Stimulated activated CD4-positive, alpha-beta T cell treated with anti-CD3 and anti-CD28 coated beads, Interleukin-4, amount 100 ng/mL, for 24 hours (primary cell): ENCODE measurements around the gene CCDC146.
A peak's percentile ranks its signal among the peaks of the same experiment; 100 is the strongest.

ENCODE experiments used
- DNase-seq: peaks from one replicate; pipeline ENCODE4 v3.0.0-alpha.2; 2020

CCDC146 gene

DNA sequence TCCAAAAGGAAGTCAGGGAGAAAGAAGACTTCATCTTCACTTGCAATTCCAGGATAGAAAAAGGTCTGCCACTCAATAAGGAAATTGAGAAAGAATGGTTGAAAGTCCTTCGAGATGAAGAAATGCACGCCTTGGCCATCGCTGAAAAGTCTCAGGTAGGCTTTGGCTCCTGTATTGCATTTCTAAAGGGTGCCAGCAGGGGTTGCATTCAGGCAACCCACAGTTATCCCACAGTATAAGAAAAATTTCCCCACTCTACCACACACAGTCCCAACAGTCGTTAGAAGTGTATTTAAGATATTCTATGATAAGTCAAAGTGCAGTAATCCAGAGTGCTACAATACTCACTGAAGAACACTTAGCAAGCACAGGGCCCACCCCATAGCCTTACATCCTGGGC, 170.6 kb downstream of the CCDC146 start:
- no peak for DNase-seq

DNA sequence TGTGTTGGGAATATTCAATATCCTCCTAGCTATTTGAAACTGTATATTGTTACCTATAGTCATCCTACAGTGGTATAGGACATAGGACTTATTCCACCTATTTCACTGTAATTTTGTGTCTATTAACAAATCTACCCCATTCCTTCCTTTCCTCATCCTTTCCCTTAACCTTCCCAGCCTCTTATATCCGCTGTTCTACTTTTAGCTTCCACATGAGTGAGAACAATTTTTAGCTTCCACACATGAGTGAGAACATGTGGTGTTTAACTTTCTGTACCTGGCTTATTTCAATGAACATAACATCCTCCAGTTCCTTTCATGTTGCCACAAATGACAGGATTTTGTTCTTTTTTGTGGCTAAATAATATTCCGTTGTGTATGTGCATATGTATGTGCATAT, 173.1 kb downstream of the CCDC146 start:
- no peak for DNase-seq

GRCh38 chr7:77306231-77307067, 184.0 kb downstream of the CCDC146 start:
- DNase-seq: no peak

GRCh38 chr7:77308792-77309191, 186.4 kb downstream of the CCDC146 start:
- DNase-seq: no peak

DNA sequence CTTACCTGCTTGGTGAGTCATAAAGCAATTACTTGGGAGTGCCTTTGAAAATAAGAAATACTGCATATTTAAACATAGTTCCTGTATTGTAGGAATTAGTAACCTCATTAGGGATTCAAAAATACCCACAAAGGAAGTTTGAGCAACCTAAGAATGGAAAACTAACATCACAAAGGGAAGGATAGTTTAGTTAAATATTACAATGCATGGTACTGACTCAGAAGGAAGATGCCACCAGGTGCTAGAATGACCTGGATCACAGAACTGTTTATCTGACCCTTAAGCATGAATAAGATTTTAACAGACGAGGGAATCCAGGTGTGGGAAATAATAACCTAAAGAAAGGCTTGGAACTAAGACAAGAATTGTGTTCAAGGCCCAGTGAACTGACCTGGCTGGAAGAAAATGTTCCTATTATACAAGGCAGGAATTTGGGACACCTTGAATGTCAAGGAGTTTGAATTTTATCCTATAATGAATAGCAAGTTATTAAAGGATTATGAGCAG, 187.4 kb downstream of the CCDC146 start:
- no peak for DNase-seq

GRCh38 chr7:77310982-77311381, 188.6 kb downstream of the CCDC146 start:
- no peak for DNase-seq

DNA sequence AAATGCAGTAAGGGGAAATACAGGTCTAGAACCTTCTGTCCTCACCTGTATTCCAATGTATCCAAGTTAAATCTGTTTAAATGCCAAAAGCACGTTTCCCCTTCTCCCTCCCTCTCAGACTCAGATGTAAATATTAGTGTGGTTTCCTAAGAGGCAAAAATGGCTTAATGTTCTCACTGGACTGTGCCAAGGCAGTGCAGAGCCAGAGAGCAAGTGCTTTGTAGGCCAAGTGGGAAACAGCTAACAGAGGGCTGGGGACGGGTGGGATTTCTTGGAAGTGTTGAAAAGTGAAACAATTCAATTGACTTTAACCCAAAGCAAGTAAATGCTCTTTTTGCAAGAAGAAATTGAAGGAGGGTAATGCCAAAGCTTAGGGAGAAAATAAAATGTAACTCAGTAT, 190.7 kb downstream of the CCDC146 start:
- DNase-seq: no peak

DNA sequence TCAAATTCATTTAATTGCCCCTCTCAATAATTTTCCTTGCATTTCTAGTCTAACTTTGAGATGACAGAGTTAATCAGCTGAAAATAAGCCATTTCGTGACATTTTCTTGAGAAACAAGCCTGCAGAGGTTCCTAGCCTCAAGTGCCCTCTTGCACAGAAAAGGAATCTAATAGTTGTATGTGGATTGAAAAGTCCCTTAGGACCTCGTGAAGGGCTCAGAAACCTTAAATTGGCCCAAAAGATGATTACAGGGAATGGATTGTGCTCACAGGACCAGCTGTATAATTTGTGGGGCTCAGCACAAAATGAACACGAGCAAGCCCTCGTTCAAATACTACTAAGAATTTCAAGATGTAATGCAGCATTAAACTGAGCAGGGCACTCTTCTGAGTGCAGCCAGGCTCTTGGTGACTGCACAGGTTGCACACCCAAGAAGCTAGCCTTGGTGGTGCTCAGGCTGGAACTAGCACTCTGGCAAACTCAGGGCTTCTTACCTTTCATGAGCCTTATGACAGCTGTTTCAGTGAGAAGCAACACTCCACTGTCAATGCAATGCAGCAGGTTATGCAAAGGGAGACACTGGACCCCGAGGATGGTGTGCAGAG, 191.6 kb downstream of the CCDC146 start:
- DNase-seq: no peak

DNA sequence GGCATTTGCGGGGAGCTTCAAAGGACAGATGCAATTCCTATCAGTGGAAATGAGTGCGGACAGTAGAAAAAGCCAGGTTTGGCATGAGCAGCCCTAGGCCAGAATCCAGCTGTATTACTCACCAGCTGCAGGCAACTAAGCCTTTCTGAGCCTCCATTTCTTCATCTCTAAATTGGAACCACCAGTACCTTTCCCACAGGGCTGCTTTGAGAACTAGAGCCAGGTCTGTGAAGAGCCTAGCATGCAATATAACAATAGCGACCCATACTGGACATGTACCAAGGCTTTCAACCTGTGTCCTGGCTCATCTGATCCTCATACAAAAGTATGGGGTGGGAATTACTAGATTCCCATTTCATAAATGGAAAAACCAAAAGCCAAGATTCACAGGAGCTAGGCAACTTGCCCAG, 192.8 kb downstream of the CCDC146 start:
- no peak for DNase-seq

- no peak for DNase-seq
Observed at GRCh38 chr7:77316219-77316978, 194.0 kb downstream of the CCDC146 start.

DNA sequence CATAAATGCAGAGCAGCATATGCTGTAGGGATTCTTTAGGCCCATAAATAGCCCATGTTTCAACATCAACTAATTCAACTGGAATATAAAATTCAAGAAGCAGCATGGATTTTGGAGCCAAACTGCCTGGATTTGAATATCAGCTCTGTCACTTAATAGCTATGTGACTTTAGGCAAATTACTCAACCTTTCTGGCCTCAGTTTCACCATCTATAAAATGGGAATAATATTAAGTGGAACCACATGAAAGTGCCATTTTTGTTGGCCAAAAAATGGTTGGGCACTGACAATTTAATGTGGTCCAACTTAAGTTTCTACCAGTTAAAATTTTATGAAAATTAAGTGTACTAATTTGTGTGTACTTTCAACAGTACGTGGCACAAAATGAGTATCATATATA, 195.6 kb downstream of the CCDC146 start:
- DNase-seq: no peak

- no peak for DNase-seq
Observed at GRCh38 chr7:77320137-77320536, 197.7 kb downstream of the CCDC146 start.

GRCh38 chr7:77320714-77321113, 198.3 kb downstream of the CCDC146 start:
- no peak for DNase-seq

- DNase-seq: no peak
Observed at GRCh38 chr7:77321300-77321699, 198.9 kb downstream of the CCDC146 start.

GRCh38 chr7:77326131-77326530, 203.7 kb downstream of the CCDC146 start:
- no peak for DNase-seq

GRCh38 chr7:77327067-77327931, 204.9 kb downstream of the CCDC146 start:
- no peak for DNase-seq

GRCh38 chr7:77327932-77328628, 205.7 kb downstream of the CCDC146 start:
- DNase-seq: peak; percentile 17

DNA sequence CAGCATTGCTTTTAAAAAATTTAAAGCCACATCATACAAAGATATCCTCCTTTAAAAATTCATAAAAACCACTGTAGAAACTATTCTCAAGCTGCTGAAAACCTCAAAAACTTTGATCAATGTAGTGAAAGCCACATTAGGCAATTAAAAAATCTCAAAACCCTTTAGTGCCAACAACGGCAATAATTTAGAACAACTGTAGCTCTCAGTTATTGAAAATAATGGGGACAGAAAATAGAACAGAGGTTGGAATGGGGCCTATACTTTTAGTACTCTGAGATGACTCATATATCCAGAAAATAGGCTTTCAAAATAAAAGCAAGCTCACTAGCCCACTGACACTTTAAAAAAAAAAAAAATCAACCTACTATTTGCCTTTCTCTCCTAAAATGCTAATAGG, 206.3 kb downstream of the CCDC146 start:
- DNase-seq: no peak

DNA sequence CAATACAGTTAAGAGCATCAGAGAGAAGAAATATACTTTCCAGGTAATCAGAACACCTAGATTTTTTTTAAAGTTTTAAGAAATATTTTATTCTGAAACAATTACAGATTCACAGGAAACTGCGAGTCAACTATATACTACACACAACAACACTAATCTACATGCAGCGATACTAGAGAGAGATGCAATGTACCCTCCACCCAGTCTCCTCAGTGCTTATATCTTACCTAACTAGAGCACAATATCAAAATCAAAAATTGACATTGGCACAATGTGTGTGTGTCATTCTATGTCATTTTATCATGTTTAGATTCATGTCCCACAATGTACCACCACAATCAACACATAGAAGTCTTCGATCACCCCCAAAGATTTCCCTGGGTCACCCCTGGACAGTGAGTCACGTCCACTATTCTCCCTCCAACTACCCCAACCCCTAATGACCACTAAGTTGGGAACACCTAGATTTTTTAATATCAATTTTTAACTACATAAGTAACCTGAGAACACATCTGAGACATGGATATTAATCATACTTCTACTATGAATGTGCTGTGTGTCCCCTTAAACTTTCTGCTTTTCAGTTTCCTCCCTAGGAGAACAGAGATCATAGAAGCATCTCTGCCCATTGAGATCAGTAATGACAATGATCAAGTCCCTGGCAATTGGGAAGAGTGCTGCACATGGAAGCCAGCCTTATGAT, 207.2 kb downstream of the CCDC146 start:
- DNase-seq: no peak

DNA sequence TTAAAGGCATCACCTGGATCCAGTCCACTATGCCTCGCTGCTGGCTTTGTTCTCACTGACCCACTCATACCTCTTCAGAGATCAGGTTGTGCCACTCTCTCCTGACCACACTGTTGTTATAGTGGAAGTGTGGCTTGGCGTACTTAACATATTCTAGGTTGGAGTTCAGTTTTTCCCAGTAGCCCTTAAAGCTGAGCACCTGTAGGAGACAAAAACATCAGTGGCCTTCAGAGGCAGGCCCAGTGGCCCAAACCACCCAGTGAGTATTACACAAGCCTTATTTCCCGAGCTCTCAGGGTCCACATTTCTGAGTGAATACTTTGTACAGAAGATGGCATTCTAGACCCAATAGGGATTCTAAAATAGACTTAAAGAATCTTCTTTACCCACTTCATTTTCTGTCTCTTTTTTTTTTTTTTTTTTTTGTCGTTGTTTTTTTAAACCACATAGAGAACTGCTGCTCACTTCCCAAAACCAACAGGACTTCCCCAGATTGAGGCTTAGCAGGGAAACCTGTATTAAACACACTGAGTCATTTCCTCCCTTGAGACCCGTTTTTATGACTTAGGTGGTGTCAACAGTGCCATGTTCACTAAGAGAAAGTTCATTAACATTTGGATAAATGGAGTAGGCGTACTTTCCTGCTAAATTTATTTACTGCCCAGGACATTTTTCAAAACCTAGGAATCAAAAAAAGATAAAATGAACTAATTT, 207.9 kb downstream of the CCDC146 start:
- DNase-seq: peak; percentile 29
